Suprapubic skin (tissue), 2 donors: Measurements from ENCODE around the gene EXOC2.

Experiments used
- EP300 ChIP-seq: sonication (generic); formaldehyde crosslinking; IDR thresholded peaks from one replicate; pipeline ENCODE4 v1.6.1; 2017; ENCODE audit warnings: antibody characterized with exemption
- POLR2A ChIP-seq, 2 donors: fragments of 450-650 bp; IDR thresholded peaks; one replicate each; pipeline ENCODE4 v1.6.1; 2017; ENCODE audit warnings: antibody characterized with exemption in 2 of 2, mild to moderate bottlenecking in 2 of 2, moderate library complexity in 2 of 2

GRCh38 chr6:689223-689622 is 3.7 kb downstream of the EXOC2 start:
- TF ChIP-seq EP300 (no peak), POLR2A (IDR thresholded peaks at IDR 0.05) (no peak)
